Body of pancreas (tissue), 4 donors: Measurements from ENCODE around the gene YIF1A. TPM values are rescaled to one million over a fixed set of nuclear protein-coding genes. Genes with fewer than 3 reads are reported as not detected.

Experiments
- ATAC-seq: fragments of 150-250 bp; one replicate; pipeline ENCODE4 v1.9.1; 2016
- DNase-seq, 4 donors: peaks; one replicate each; pipeline ENCODE4 v3.0.0-alpha.2; 2019
- H3K27ac ChIP-seq, 4 donors: fragments of 200-600 bp; sonication (generic); 1 replicate in 3 of 4; 2 replicates in 1 of 4; pipeline versions ENCODE4 v1.5.1 to v1.6.1; 2016 to 2019; ENCODE audit warnings: mild to moderate bottlenecking in 1 of 4, mixed read lengths in 1 of 4, moderate library complexity in 1 of 4
- H3K27me3 ChIP-seq, 2 donors: fragments of 200-600 bp; sonication (generic); one replicate each; pipeline ENCODE4 v1.6.0; 2016; ENCODE audit warnings: mild to moderate bottlenecking in 1 of 2
- H3K36me3 ChIP-seq, 2 donors: fragments of 200-600 bp; sonication (generic); replicated peaks in 1 of 2; 2 replicates each; pipeline ENCODE4 v1.5.1; 2016; ENCODE audit warnings: low read depth in 2 of 2; ENCODE audit not compliant: insufficient read depth in 1 of 2
- H3K4me1 ChIP-seq: fragments of 200-600 bp; sonication (generic); one replicate; pipeline ENCODE4 v1.6.0; 2016
- H3K4me3 ChIP-seq, 2 donors: fragments of 200-600 bp; sonication (generic); 1 replicate in 1 of 2; 2 replicates in 1 of 2; pipeline ENCODE4 v1.5.1; 2016 to 2019
- H3K9me3 ChIP-seq, 3 donors: fragments of 200-600 bp; sonication (generic); 1 replicate in 2 of 3; 2 replicates in 1 of 3; pipeline ENCODE4 v1.5.1; 2016
- POLR2A ChIP-seq, 3 donors: fragments of 450-650 bp; IDR thresholded peaks; one replicate each; pipeline ENCODE4 v1.6.1; 2016; ENCODE audit warnings: antibody characterized with exemption in 3 of 3, mild to moderate bottlenecking in 2 of 3
- WGBS, 2 donors: methylation state at CpG; one replicate each; pipeline ENCODE4 v1.1.5; 2017; 5-methylcytosine and 5-hydroxymethylcytosine counted together
- intact Hi-C: fragments of 100-400 bp; cut with DNase I; formaldehyde crosslinking; loops from one replicate; pipeline ENCODE4 v1.15.1; 2023
- total RNA-seq, 2 donors: library from RNA; depleted of rRNA; stranded (reverse); fragments of >200 nt; gene quantifications; one replicate each; pipeline ENCODE4 v1.1.0, GENCODE V29; 2016
- TF ChIP-seq, protein P1 (sequence below), 7 experiments: fragments of 450-650 bp in 4 of 7; fragments of 200-600 bp in 3 of 7; sonication (generic) in 3 of 7; IDR thresholded peaks; one replicate each; pipeline ENCODE4 v1.5.1; 2016 to 2019; ENCODE audit warnings: antibody characterized with exemption in 7 of 7

YIF1A gene
- total RNA-seq, 2 donors from 2014 or later = 63.6 to 91.6 TPM

DNA sequence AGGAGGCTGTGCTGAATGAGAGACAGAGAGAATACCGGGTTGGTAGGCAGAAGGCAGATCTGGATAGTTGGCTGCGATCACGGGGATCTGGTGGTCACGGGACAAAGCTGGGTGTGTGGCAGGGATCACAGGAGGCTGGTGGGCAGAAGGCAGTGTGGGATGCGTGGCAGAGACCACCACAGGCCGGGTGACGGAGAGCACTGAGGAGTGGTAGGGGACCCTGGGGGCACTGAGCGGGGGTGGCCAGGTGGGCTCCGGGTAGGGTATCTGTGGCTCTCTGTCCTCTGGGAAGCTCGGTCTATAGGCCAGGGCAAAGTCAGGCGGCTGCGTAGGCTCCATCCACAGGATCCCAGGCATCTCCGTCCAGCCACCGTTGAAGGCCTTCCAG, 26.5 kb upstream of the YIF1A start:
- H3K4me1 ChIP-seq = peaks cover 21% of the 10 kb centered on the region
- H3K4me3 ChIP-seq = no peak overlapping the region
- no peaks in the 10 kb centered on the region for H3K36me3 ChIP-seq
- intact Hi-C loops = no loop called here
- ATAC-seq (no peak), DNase-seq (no peak)
- H3K27me3 ChIP-seq = no peaks in the 10 kb centered on the region
- H3K9me3 ChIP-seq = no peaks in the 10 kb centered on the region
- TF ChIP-seq POLR2A (IDR thresholded peaks at IDR 0.05) = no peak
- TF ChIP-seq, protein P1, sequence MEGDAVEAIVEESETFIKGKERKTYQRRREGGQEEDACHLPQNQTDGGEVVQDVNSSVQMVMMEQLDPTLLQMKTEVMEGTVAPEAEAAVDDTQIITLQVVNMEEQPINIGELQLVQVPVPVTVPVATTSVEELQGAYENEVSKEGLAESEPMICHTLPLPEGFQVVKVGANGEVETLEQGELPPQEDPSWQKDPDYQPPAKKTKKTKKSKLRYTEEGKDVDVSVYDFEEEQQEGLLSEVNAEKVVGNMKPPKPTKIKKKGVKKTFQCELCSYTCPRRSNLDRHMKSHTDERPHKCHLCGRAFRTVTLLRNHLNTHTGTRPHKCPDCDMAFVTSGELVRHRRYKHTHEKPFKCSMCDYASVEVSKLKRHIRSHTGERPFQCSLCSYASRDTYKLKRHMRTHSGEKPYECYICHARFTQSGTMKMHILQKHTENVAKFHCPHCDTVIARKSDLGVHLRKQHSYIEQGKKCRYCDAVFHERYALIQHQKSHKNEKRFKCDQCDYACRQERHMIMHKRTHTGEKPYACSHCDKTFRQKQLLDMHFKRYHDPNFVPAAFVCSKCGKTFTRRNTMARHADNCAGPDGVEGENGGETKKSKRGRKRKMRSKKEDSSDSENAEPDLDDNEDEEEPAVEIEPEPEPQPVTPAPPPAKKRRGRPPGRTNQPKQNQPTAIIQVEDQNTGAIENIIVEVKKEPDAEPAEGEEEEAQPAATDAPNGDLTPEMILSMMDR (IDR thresholded peaks at IDR 0.05) = no peak
- H3K27ac ChIP-seq = peak overlapping the region in 1 of 4 donors; percentile 67
- WGBS, 2 donors = 85 to 87% methylated on average over 12 to 14 of the region's 14 CpGs

DNA sequence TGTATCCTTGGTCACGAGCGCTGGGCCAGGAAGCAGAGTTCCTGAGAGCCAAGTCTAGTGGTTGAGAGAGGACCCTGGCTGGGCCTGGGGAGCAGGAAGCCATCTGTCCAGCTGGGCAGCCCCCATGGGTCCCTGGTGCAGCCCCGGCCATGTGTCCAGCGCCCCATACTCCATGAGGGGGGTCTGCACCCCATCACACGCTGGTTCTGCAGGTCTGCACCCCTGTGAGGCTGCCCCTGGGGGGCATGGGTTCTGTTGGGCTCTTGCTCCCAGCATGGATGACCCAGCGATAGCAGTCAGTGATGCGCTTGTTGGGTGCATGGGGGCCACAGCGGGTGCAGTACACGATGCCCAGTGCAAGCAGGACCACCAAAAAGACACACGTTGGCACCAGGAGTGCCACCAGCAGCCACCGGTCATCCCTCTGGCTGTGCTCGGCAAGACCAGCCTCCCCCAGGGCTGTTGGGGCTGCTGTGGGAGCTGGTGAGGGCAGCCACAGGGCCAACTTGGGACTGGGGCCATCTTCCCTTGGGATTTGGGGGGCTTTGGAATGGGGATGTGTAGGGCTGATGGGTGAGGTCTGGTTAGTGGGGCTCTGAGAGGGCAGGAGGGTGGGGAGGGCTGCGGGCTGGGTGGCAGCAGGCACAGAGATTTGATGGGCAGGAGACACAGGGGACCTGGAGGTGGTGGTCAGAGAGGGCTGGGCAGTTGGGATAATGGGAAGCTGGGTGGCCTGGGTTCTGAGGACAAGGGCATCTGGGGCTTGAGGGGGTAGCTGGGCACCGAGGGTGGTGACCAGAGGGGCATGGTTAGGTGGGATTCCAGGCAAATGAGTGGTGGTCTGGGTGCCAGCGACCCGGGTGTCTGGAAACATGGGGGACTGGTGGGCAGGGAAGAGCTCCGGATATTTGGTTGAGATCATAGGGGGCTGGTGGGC, 25.9 kb upstream of the YIF1A start:
- H3K27ac ChIP-seq = peak overlapping the region in 1 of 4 donors; percentile 6

DNA sequence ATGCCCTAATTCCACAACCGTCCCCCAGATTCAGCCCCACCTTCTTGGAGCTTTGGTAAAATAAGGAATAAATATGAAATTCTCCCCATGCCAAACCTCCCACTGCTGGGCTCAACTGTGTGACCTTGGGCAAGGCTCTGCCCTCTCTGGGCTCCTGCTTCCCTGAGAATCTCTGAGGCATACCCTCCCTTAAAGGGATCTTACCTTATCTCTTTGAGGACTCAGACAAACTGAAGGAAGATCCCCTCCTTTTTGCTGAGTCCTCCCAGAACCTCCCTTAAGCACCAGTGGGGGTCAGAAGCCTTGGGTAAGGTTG, 25.2 kb upstream of the YIF1A start:
- no peak for ATAC-seq
- intact Hi-C loops = no loop called here

More for the DNA sequence above, 25.9 kb upstream of the YIF1A start:
- no peak overlapping the region for H3K4me3 ChIP-seq
- 72 to 82% methylated on average over 14 to 17 of the region's 17 CpGs for WGBS, 2 donors
- H3K4me1 ChIP-seq = peaks cover 25% of the 10 kb centered on the region
- H3K9me3 ChIP-seq = no peaks in the 10 kb centered on the region
- no peaks in the 10 kb centered on the region for H3K36me3 ChIP-seq
- H3K27me3 ChIP-seq = no peaks in the 10 kb centered on the region
- DNase-seq (no peak), ATAC-seq (no peak)
- intact Hi-C loops = no loop called here
- TF ChIP-seq, protein P1 (IDR thresholded peaks at IDR 0.05) = no peak
- TF ChIP-seq POLR2A (IDR thresholded peaks at IDR 0.05) = no peak

DNA sequence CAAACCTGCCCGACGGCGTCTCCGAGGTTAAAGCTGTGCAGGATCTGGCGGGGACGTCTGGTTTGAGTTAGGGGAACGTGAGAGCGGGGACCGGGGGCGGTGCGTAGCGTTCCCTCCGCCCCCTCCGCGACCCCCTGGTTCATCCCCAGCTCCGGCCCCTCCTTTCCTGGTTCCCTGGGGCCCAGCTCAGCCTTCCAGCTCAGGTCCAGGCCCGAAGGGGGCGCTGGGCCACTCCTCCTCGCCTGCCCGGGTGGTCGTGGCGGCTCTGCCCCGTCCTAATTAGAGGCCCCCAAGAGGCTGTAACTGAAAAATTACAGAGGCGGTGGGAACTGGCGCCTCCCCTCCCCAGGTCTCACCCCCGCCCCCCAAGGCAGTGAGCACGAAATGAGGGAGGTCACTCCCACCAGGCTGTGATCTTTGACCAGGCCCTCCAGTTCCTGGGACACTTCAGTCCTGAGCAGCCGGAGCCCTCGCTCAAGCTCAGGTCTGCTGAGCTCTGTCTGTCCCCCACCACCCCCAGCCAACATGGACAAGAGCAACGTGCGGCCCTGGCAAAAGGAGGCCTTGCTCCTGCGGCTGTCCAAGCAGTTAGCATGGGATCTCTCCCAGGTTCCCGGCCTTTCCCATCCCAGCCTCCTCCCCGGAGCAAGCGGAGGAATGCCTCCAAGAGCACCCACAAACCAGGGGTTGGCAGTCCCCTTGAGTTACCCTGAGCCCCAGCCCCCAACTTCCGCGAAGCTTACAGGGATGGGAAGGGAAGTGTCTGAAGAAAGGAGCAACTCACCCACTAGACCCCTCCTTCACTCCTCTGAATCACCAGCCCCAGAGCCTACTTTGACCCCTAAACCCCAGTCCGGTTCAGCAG, 24.6 kb upstream of the YIF1A start:
- H3K36me3 ChIP-seq = no peaks in the 10 kb centered on the region
- DNase-seq = peak in 1 of 4 donors; percentile 34
- intact Hi-C loops = no loop called here
- H3K4me1 ChIP-seq = peaks cover 26% of the 10 kb centered on the region
- no peaks in the 10 kb centered on the region for H3K9me3 ChIP-seq
- WGBS, 2 donors = 59 to 61% methylated on average over 23 to 31 of the region's 38 CpGs
- TF ChIP-seq, protein P1 (IDR thresholded peaks at IDR 0.05) = no peak
- no peak for TF ChIP-seq POLR2A (IDR thresholded peaks at IDR 0.05)
- no peak overlapping the region for H3K4me3 ChIP-seq
- no peaks in the 10 kb centered on the region for H3K27me3 ChIP-seq
- H3K27ac ChIP-seq = peak overlapping the region; percentile 70 to 92 (median 78)
- no peak for ATAC-seq

More for the DNA sequence above, 25.2 kb upstream of the YIF1A start:
- no peaks in the 10 kb centered on the region for H3K36me3 ChIP-seq
- TF ChIP-seq, protein P1 (IDR thresholded peaks at IDR 0.05) = no peak
- no peak for TF ChIP-seq POLR2A (IDR thresholded peaks at IDR 0.05)
- H3K27me3 ChIP-seq = no peaks in the 10 kb centered on the region
- H3K27ac ChIP-seq = peak overlapping the region in 2 of 4 donors; percentile 6 to 92
- peaks cover 26% of the 10 kb centered on the region for H3K4me1 ChIP-seq
- no peak for DNase-seq
- H3K9me3 ChIP-seq = no peaks in the 10 kb centered on the region
- 90 to 100% methylated on average over 1 of the region's 1 CpG for WGBS, 2 donors
- H3K4me3 ChIP-seq = no peak overlapping the region
